SH-SY5Y (cell line): ENCODE measurements around the gene SYNDIG1.

Experiments used
- GATA2 ChIP-seq: IDR thresholded peaks from 2 replicates; pipeline ENCODE4 v1.6.1; 2011; ENCODE audit warnings: mild to moderate bottlenecking, low read depth, low read length
- GATA3 ChIP-seq: IDR thresholded peaks from 2 replicates; pipeline ENCODE4 v1.6.1; 2011; ENCODE audit warnings: low read depth, mild to moderate bottlenecking, low read length, moderate library complexity

DNA sequence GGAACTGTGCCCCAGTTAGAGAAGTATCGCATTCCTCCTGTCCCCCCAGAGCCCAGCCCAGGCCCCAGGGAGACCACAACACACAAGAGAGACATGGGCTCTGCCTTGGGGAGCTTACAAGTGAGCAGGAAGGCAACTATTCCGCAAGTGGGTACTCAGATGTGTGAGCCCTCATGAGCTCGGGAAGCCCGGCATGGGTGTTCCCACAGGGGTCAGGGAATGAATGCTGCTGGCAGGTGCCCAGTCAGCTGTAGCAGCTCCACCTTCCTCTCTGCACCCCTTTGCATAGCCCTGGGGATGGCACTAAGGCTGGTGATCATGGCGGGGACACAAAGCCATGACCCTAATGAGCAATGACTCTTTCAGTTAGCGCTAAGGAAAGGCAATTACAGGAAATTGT, 194.1 kb downstream of the SYNDIG1 start:
- TF ChIP-seq GATA2: no peak
- no peak for TF ChIP-seq GATA3
